ENCODE data around the gene FSIP1.

DNA sequence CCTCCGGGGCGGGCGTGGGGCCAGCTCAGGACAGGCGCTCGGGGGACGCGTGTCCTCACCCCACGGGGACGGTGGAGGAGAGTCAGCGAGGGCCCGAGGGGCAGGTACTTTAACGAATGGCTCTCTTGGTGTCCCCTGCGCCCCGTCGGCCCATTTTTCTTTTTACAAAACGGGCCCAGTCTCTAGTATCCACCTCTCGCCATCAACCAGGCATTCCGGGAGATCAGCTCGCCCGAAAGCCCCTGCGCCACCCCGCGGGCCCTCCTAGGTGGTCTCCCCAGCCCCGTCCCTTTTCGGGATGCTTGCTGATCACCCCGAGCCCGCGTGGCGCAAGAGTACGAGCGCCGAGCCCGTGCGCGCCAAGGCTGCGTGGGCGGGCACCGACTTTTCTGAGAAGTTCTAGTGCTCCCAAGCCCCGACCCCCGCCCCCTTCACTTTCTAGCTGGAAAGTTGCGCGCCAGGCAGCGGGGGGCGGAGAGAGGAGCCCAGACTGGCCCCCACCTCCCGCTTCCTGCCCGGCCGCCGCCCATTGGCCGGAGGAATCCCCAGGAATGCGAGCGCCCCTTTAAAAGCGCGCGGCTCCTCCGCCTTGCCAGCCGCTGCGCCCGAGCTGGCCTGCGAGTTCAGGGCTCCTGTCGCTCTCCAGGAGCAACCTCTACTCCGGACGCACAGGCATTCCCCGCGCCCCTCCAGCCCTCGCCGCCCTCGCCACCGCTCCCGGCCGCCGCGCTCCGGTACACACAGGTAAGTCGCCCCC, 202.0 kb downstream of the FSIP1 start, which contains the start of gene THBS1:
- TF ChIP-seq, protein P1, sequence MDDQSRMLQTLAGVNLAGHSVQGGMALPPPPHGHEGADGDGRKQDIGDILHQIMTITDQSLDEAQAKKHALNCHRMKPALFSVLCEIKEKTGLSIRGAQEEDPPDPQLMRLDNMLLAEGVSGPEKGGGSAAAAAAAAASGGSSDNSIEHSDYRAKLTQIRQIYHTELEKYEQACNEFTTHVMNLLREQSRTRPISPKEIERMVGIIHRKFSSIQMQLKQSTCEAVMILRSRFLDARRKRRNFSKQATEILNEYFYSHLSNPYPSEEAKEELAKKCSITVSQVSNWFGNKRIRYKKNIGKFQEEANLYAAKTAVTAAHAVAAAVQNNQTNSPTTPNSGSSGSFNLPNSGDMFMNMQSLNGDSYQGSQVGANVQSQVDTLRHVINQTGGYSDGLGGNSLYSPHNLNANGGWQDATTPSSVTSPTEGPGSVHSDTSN (IDR thresholded peaks at IDR 0.05) = no peak
- TF ChIP-seq, protein P2, sequence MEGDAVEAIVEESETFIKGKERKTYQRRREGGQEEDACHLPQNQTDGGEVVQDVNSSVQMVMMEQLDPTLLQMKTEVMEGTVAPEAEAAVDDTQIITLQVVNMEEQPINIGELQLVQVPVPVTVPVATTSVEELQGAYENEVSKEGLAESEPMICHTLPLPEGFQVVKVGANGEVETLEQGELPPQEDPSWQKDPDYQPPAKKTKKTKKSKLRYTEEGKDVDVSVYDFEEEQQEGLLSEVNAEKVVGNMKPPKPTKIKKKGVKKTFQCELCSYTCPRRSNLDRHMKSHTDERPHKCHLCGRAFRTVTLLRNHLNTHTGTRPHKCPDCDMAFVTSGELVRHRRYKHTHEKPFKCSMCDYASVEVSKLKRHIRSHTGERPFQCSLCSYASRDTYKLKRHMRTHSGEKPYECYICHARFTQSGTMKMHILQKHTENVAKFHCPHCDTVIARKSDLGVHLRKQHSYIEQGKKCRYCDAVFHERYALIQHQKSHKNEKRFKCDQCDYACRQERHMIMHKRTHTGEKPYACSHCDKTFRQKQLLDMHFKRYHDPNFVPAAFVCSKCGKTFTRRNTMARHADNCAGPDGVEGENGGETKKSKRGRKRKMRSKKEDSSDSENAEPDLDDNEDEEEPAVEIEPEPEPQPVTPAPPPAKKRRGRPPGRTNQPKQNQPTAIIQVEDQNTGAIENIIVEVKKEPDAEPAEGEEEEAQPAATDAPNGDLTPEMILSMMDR (IDR thresholded peaks at IDR 0.05) = no peak; the same call in 2 of the 3 replicates
- TF ChIP-seq, protein P3, sequence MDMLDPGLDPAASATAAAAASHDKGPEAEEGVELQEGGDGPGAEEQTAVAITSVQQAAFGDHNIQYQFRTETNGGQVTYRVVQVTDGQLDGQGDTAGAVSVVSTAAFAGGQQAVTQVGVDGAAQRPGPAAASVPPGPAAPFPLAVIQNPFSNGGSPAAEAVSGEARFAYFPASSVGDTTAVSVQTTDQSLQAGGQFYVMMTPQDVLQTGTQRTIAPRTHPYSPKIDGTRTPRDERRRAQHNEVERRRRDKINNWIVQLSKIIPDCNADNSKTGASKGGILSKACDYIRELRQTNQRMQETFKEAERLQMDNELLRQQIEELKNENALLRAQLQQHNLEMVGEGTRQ (IDR thresholded peaks at IDR 0.05) = no peak
- TF ChIP-seq ZFP36 (IDR thresholded peaks at IDR 0.05; ENCODE audit: borderline replicate concordance, partially characterized antibody) = no peak
- no peak; the same call in 1 of the 2 replicates for TF ChIP-seq PHF8 (IDR thresholded peaks at IDR 0.05; ENCODE audit: borderline replicate concordance, low read depth)
- no peak for TF ChIP-seq EP300 (IDR thresholded peaks at IDR 0.05)
- TF ChIP-seq BHLHE40 (IDR thresholded peaks at IDR 0.05; ENCODE audit: low read depth, low read length) = no peak
- no peak for TF ChIP-seq CBX2 (IDR thresholded peaks at IDR 0.05; ENCODE audit: borderline replicate concordance, low read depth)
- no peak for TF ChIP-seq EHMT2 (IDR thresholded peaks at IDR 0.05; ENCODE audit: low read depth)
- TF ChIP-seq POLR2A (IDR thresholded peaks at IDR 0.05; ENCODE audit: low read length) = peak; percentile 98
- no peak for TF ChIP-seq CHD2 (IDR thresholded peaks at IDR 0.05; ENCODE audit: low read length, partially characterized antibody)
- no peak for TF ChIP-seq CHD4 (IDR thresholded peaks at IDR 0.05; ENCODE audit: borderline replicate concordance)
- TF ChIP-seq CEBPB (IDR thresholded peaks at IDR 0.05) = no peak
